NCI-H2171 (cell line): ENCODE measurements around the gene CEACAM8.
"Not testable (repeated sequence)": the region's sequence is repeated elsewhere in the genome, so short reads cannot be mapped to it uniquely, and the experiment has no call there.

Source experiments
- DNase-seq: peaks from one replicate; lab custom pipeline; 2025; lab: John Stamatoyannopoulos, UW

The CEACAM8 gene

DNA sequence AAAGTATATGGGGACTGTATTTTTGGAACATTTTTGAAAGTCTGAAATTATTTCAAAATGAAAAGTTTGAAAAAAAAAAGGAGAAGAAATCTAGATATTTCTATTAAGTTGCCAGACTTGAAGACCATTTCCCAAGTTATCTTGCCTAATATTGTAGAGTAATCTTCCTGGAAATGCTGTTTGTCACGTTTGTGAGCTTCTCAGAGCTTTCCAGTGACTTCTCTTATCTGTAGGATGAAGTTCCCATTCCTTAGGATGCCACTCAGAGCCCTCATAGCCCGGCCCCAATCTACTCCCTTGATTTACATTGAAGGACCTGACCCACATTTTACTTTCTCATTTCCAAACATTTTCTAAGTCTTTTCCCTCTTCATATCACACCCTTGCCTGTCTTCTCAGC, 23.6 kb downstream of the CEACAM8 start:
- no peak for DNase-seq

GRCh38 chr19:42569193-42569592, 25.5 kb downstream of the CEACAM8 start:
- no peak for DNase-seq

GRCh38 chr19:42568006-42568405, 26.7 kb downstream of the CEACAM8 start:
- DNase-seq = no peak

DNA sequence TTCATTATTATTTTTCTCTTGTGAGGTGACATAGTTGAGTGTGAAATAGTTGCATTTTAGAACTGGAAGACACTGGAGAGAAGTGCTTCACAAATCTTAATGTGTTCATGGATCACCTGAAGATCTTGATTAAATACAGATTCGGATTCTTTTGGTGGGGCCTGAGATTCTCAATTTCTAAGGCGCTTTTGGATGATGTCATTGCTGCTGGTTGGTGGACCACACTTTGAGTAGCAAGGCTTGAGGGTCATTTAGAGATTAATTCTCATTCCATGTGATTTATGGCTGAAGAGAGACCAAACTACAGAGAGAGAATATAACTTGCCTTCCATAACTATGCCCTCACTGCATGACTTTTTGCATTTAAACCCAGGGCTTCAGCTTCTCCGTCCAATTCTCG, 27.2 kb downstream of the CEACAM8 start:
- DNase-seq = no peak

- DNase-seq = peak; percentile 26
Measured at GRCh38 chr19:42563352-42564210, 31.1 kb downstream of the CEACAM8 start.

DNA sequence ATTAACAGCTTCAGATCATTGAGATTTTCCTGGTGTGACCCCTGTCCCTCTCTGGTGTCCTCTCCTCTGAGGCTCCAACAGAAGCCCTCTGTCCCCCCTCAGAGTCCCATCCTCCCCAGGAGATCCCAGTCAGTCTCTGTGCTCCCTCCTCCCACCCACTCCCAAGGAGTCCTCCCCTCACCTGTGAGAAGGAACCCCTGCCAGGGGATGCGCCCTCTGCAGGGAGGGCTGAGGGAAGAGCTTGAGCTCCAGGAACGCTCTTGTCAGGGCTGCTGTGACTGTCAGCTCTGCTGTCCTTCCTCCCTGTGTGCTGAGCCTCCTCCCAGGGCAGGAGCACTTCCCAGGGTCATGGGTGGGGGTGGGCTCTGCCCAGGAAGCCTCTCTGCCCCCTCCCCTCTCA, 33.2 kb downstream of the CEACAM8 start:
- DNase-seq = no peak

- no peak for DNase-seq
Measured at GRCh38 chr19:42560731-42561130, 34.0 kb downstream of the CEACAM8 start.

- DNase-seq = no peak
Measured at GRCh38 chr19:42558450-42559150, 36.1 kb downstream of the CEACAM8 start.

DNA sequence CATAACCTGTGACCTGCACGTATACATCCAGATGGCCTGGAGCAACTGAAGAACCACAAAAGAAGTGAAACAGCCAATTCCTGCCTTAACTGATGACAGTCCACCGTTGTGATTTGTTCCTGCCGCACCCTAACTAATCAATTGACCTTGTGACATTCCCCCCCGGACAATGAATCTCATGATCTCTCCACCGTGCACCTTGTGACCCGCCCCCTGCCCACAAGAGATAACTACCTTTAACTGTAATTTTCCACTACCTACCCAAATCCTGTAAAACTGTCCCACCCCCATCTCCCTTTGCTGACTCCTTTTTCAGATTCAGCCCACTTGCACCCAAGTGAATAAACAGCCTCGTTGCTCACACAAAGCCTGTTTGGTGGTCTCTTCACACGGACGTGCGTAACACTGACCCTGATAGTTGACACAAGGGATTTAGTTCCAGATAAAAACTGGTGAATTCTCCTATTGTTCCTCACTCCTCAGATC, 37.3 kb downstream of the CEACAM8 start:
- not testable (repeated sequence) for DNase-seq

DNA sequence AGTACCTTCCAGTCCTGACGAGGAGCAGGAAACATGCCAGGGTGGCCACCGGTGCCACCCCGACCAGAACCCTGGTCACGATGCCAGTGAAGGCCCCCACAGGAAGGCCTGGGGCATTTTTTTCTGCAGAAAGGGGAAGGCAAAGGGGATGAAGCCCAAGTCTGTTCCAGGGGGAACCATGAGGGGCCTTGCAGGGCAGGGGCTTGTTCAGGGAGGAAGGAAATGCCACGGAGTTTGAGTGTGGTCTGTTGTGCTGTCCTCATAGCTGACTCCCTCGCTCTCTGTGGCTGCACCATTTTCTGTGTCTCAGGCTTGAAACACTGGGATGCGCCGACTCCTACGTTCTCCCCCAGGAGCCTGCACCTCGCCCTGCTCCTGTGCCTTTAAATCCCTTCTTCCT, 38.9 kb downstream of the CEACAM8 start:
- no peak for DNase-seq

- no peak for DNase-seq
Measured at GRCh38 chr19:42555317-42555716, 39.4 kb downstream of the CEACAM8 start.

DNA sequence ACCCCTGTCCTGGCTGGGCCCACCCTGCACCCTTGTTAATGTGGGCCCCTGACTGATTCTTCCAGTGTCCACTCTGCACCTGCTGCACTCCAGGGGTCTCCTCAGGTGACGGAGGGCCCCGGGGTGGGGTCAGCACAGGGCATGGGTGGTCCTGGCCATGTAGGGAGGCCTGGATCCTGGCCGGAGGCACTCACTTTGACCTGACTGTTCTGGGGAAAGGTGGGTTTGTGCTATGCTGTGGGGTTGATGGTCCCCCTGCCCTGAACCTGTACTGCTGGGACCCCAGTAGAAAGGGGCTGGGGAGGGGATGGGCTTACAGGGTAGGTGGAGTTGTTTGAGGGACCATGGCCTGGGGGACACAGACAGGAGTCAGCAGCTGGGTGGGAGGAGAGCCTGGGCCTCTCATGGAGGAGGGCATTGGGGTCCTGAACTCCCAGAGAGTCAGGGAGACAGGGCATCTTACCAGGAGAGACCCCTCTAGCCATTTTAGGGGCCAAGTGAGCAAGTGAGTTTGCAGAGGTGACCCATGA, 40.6 kb downstream of the CEACAM8 start:
- no peak for DNase-seq

DNA sequence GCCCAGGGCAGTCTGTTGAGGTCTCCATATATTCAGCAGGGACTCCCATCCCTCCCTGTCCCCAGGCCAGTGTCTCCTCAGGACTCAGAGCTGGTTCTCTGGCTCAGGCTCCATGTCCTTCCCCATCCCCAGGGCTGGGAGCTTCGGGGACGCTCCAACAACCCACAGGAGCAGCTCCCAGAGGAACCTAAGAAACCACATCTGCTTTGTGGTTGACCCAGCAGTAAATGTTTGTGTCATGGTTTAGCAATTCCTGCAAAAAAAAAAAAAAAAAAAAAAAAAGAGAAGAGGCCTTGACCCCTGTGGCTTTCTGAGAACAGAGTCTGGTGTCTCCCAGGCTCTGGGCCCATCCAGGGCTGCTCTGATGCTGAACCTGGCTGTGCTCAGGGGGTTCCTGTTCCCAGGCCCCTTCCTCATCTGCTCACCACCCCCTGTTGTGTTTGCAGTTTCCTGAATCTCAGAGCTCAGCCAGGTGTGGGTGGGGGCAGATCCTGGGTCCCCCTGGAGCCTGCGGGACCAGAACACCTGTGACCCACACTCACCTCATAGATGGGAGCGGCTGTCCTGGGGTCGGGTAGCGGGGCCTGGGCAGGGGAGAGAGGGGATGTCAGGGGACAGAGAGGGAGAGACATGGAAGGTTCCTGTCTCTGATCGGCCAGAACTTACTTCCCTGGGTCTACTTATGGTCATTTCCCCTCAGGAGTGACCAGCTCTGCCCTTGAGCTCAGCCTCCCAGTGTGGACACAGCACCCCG, 41.3 kb downstream of the CEACAM8 start:
- DNase-seq = no peak

DNA sequence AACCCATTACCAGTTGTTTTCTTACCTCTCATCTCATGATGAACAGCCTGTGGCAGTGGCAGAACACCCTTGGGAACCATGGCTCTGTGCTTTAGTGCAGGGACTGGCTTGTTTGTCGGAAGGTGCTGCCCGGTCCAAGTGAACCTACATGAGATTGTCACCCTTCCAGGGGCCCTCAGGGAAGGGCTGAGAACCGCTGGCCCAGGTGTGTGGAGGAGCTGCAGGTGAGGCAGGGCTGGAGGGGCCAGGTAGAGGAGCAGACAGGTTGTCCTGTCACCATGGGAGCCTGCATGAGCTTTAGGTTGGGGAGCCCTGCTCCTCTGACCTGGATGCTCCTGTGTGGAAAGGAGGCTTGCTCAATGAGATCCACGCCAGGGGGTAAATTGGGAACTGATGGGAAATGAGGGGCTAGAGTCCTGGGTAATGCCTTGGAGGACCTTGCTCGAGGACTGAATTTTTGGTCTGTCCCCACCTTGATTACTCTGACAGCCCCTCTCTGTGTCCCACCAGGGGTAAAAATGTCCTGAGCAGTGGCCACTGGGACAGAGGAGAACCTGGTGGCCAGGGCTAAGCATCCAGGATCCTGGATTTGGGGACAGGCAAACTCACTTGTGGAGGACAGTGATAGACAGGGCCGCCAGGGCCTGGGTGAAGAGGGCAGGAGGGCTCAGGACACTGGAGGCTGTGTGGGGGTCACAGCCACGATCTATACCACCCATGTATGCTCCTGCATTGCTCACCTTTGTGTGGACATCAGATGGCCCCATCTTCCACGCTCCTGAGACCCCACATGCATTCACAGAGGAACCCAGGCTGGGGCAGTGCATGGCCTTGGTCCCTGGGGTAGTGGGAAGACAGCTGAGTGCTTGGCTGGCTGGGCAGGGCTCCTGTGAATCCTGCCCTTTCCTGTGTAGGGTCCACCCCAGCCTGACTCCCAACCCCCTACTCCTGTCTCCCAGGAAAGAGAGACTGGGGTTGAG, 42.3 kb downstream of the CEACAM8 start:
- DNase-seq = no peak

- not testable (repeated sequence) for DNase-seq
Measured at GRCh38 chr19:42550521-42550920, 44.2 kb downstream of the CEACAM8 start.

DNA sequence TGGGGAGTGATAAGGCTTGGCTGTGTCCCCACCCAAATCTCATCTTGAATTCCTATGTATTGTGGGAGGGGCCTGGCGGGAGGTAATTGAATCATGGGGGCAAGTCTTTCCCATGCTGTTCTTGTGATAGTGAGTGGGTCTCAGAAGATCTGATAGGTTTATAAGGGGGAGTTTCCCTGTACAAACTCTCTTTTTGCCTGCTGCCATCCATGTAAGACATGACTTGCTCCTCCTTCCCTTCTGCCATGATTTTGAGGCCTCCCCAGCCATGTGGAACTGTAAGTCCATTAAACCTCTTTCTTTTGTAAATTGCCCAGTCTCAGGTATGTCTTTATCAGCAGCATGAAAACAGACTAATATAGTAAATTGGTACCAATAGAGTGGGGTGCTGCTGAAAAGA, 45.7 kb downstream of the CEACAM8 start:
- not testable (repeated sequence) for DNase-seq

GRCh38 chr19:42548552-42548951, 46.2 kb downstream of the CEACAM8 start:
- no peak for DNase-seq

- no peak for DNase-seq
Measured at GRCh38 chr19:42547929-42548328, 46.8 kb downstream of the CEACAM8 start.

- DNase-seq = no peak
Measured at GRCh38 chr19:42546831-42547500, 47.8 kb downstream of the CEACAM8 start.

GRCh38 chr19:42544146-42544545, 50.6 kb downstream of the CEACAM8 start:
- no peak for DNase-seq
